Nephron progenitor cell (in vitro differentiated cells): ENCODE measurements around the gene RP2.

ENCODE experiments used
- DNase-seq: peaks from one replicate; pipeline ENCODE4 v3.0.0; 2021
- H3K27ac Mint-ChIP-seq: 2 replicates; pipeline ENCODE4 v1.8.0; 2021; ENCODE audit warnings: mild to moderate bottlenecking, moderate library complexity, mixed read lengths
- H3K27me3 Mint-ChIP-seq: 2 replicates; pipeline ENCODE4 v1.8.0; 2021; ENCODE audit warnings: mild to moderate bottlenecking, low read depth, mixed read lengths; ENCODE audit not compliant: poor library complexity
- H3K36me3 Mint-ChIP-seq: 2 replicates; pipeline ENCODE4 v1.8.0; 2021; ENCODE audit warnings: low read depth, mixed read lengths
- H3K4me1 Mint-ChIP-seq: 2 replicates; pipeline ENCODE4 v1.8.0; 2021; ENCODE audit warnings: mixed read lengths
- H3K4me3 Mint-ChIP-seq: 2 replicates; pipeline ENCODE4 v1.8.0; 2021; ENCODE audit warnings: mild to moderate bottlenecking, moderate library complexity, mixed read lengths
- H3K9me3 Mint-ChIP-seq: 2 replicates; pipeline ENCODE4 v1.8.0; 2021; ENCODE audit warnings: mild to moderate bottlenecking, moderate library complexity, mixed read lengths
- CTCF ChIP-seq: fragments of 200-600 bp; sonication (generic); IDR thresholded peaks from 2 replicates; pipeline ENCODE4 v1.5.0; 2021; ENCODE audit warnings: antibody characterized with exemption

The RP2 gene

GRCh38 chrX:46913667-46914066 lies 76.8 kb downstream of the RP2 start:
- Mint-ChIP-seq H3K27me3 (peaks cover 14% of the 10 kb centered on the region), H3K4me1 (peaks cover 21% of the 10 kb centered on the region), H3K9me3 (peaks cover 35% of the 10 kb centered on the region), H3K36me3 (peaks cover 2% of the 10 kb centered on the region), H3K27ac (peak overlapping the region; percentile 84), H3K4me3 (peak overlapping the region; percentile 93)
- no peak for TF ChIP-seq CTCF
- DNase-seq: no peak

GRCh38 chrX:46916273-46916672 lies 79.4 kb downstream of the RP2 start:
- peaks cover 6% of the 10 kb centered on the region for H3K27me3 Mint-ChIP-seq
- H3K4me1 Mint-ChIP-seq: peaks cover 21% of the 10 kb centered on the region
- H3K4me3 Mint-ChIP-seq: no peak overlapping the region
- DNase-seq: no peak
- no peak overlapping the region for H3K27ac Mint-ChIP-seq
- H3K9me3 Mint-ChIP-seq: peaks cover 60% of the 10 kb centered on the region
- H3K36me3 Mint-ChIP-seq: peaks cover 24% of the 10 kb centered on the region
- no peak for TF ChIP-seq CTCF

DNA sequence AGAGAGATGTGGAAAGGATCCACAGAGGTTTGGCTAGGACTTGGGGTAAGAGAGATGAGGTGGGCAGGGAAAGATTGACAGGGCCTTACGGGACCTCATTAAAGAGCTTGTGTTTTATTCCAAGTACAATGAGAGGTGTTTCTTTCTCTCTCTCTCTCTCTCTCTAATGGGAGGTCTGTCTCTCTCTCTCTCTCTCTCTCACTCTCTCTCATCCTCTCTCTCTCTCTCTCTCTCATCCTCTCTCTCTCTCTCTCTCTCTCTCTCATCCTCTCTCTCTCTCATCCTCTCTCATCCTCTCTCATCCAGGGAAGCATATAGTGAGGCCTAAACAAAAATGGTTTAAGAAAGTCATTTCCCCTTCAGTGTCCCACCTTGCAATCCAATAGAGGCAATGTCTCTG lies 80.8 kb downstream of the RP2 start:
- Mint-ChIP-seq H3K9me3 (peaks cover 67% of the 10 kb centered on the region), H3K4me1 (peaks cover 21% of the 10 kb centered on the region), H3K27me3 (peaks cover 6% of the 10 kb centered on the region), H3K36me3 (peaks cover 37% of the 10 kb centered on the region), H3K4me3 (no peak overlapping the region), H3K27ac (peak overlapping the region; percentile 58)
- no peak for TF ChIP-seq CTCF
- DNase-seq: no peak

DNA sequence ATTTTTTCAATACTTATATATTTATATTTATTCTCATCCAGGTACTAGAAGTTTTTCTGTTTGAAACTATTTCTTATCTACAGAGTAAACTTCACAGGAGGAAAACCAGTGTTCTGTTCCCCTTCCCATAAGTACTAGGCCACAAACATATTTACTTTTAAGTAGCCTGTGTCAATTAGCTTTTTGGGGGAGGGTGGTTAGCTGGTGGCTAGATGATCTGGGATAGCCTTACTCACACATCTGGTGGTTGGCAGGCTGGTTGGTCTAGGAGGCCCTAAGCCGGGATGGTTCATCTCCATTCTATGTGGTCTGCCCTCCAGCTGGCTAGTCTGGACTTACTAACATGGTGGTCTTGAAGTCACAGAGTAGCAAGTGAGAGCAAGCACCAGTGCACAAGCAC lies 81.6 kb downstream of the RP2 start:
- H3K36me3 Mint-ChIP-seq: peaks cover 38% of the 10 kb centered on the region
- H3K9me3 Mint-ChIP-seq: peaks cover 71% of the 10 kb centered on the region
- DNase-seq: no peak
- H3K4me1 Mint-ChIP-seq: peaks cover 21% of the 10 kb centered on the region
- H3K27me3 Mint-ChIP-seq: peaks cover 4% of the 10 kb centered on the region
- no peak for TF ChIP-seq CTCF
- H3K4me3 Mint-ChIP-seq: no peak overlapping the region
- no peak overlapping the region for H3K27ac Mint-ChIP-seq

GRCh38 chrX:46920235-46920634 lies 83.4 kb downstream of the RP2 start:
- no peak for DNase-seq
- TF ChIP-seq CTCF: no peak
- H3K27me3 Mint-ChIP-seq: no peaks in the 10 kb centered on the region
- peaks cover 38% of the 10 kb centered on the region for H3K36me3 Mint-ChIP-seq
- peaks cover 4% of the 10 kb centered on the region for H3K4me1 Mint-ChIP-seq
- H3K4me3 Mint-ChIP-seq: no peak overlapping the region
- H3K27ac Mint-ChIP-seq: no peak overlapping the region
- H3K9me3 Mint-ChIP-seq: peaks cover 70% of the 10 kb centered on the region

GRCh38 chrX:46922611-46923010 lies 85.8 kb downstream of the RP2 start:
- DNase-seq: no peak
- peaks cover 38% of the 10 kb centered on the region for H3K36me3 Mint-ChIP-seq
- no peak overlapping the region for H3K27ac Mint-ChIP-seq
- H3K9me3 Mint-ChIP-seq: peaks cover 67% of the 10 kb centered on the region
- no peaks in the 10 kb centered on the region for H3K27me3 Mint-ChIP-seq
- no peaks in the 10 kb centered on the region for H3K4me1 Mint-ChIP-seq
- no peak overlapping the region for H3K4me3 Mint-ChIP-seq
- TF ChIP-seq CTCF: no peak
